Measurements from ENCODE around the gene PLEKHN1. TPM values are rescaled to one million over a fixed set of nuclear protein-coding genes. Genes with fewer than 3 reads are reported as not detected.

The PLEKHN1 gene
- total and polyA plus RNA-seq, 2 of the 4 experiments (the other 2 are of a cell fraction): 0.54 to 2.1 TPM

GRCh38 chr1:978835-979743, 12.8 kb downstream of the PLEKHN1 start (continued):
- TF ChIP-seq CTCF (conservative IDR thresholded peaks at IDR 0.05; ENCODE audit: low read depth, low read length) (no peak), RFX5 (IDR thresholded peaks at IDR 0.05; ENCODE audit: low read depth, low read length) (no peak), MAZ (IDR thresholded peaks at IDR 0.05; ENCODE audit: borderline replicate concordance, low read depth, low read length) (no peak), FOS (IDR thresholded peaks at IDR 0.05; ENCODE audit: low read depth, low read length) (no peak), CEBPB (IDR thresholded peaks at IDR 0.05; ENCODE audit: low read depth, low read length) (no peak), SMC3 (IDR thresholded peaks at IDR 0.05; ENCODE audit: low read depth, low read length) (no peak)
